Stimulated activated CD8-positive, alpha-beta memory T cell treated with anti-CD3 and anti-CD28 coated beads, Interleukin-4, amount 100 ng/mL, for 24 hours (primary cell): Measurements from ENCODE around the gene ABCG4.
A peak's percentile ranks its signal among the peaks of the same experiment; 100 is the strongest.

Experiments
- DNase-seq: peaks from one replicate; pipeline ENCODE4 v3.0.0-alpha.2; 2020; ENCODE audit warnings: low read depth

The ABCG4 gene

DNA sequence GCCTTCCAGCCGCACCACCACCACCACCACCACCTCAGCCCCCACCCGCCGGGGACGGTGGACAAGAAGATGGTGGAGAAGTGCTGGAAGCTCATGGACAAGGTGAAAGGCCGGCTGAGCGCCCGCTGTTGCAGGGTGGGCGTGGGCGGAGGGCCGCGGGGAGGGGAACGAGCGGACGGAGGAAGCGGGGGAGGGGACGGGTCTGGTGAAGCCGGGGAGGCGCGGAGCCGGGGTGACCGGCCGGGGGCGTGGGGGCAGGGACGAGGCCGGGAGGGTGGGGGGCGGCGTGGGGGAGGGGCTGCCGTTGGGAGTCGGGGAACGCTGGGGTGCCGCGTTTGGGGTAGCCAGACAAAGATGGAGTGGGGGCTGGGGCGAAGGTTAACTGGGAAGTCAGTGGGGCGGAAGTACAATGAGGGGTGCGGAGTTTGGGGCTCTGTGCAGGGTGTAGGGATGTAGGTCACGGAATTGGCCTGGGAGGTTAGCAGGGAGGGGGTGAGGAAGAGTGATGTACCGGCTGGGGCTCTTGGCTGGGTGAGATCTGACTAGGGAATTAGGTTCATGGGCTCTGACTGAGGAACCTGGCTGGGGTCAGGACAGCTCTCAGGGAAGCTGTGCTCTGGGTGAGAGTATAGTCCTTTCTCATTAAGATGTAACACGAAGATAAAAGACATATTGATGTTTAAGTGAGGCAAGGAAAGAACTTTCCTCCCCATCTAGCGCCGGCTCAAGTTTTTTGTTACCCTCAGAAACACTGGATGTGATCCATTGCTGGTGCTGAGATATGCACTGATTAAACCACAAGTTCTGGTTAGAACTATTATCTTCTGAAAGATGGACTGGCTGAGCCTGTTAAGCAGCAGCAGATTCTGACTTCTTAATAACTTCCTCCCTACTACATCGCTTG is 57.9 kb downstream of the ABCG4 start:
- peak; percentile 38 for DNase-seq

DNA sequence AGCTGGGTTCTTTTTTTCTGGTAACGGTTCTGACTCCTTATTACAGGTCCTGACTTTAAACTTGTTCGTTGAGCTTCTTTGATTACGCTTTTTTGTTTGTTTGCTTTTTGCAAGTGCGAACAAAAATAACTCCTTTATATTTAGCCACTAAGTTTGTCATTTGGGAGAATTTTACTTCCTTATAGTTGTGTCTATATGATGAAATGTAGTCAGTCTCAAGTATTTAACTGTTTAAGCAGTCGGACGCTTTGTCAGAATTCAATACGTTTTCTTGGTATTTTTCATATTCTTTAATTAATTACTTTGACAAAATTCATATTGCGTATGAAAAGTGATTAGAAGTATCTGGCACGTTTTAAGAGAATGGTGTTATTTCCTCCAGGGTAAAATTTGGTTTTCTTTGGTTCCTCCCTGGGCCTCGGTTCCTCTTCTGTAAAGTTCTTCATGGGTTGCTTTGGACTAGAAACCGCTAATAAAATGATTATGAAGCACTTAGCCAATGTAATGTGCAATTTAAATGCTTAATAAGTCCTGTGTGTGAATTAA is 58.6 kb downstream of the ABCG4 start:
- DNase-seq: no peak

DNA sequence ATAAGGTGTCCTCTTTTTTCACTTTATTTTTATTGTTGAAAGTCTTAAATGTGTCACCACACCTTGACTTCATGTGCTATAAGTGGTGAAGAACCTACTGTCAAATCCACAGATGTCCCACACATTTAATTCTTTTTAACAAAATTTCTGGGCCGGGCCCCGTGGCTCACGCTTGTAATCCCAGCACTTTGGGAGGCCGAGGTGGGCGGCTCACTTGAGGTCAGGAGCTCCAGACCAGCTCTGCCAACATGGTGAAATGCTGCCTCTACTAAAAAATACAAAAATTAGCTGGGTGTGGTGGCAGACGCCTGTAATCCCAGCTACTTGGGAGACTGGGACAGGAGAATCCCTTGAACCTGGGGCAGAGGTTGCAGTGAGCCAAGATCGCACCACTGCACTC is 60.3 kb downstream of the ABCG4 start:
- no peak for DNase-seq

DNA sequence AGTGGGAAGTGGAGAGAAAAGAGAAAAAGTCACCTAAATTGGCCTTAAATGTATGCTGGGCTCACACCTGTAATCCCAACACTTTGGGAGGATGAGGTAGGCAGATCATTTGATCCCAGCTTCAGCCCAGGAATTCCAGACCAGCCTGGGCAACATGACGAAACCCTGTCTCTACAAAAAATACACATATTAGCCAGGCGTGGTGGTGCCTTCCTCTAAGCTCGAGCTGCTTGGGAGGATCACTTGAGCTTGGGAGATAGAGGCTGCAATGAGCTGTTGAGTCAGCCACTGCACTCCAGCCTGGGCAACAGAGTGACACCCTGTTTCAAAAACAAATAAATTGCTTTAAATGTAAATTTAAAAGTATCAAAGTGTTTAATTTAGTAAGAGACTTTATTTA is 61.2 kb downstream of the ABCG4 start:
- DNase-seq: no peak
